ENCODE measurements around the gene PASK. TPM values are rescaled to one million over a fixed set of nuclear protein-coding genes. Genes with fewer than 3 reads are reported as not detected.

The PASK gene
- total and polyA plus RNA-seq, 3 donors from 2014 or later: 48.6 to 57.6 (median 54.0) TPM

DNA sequence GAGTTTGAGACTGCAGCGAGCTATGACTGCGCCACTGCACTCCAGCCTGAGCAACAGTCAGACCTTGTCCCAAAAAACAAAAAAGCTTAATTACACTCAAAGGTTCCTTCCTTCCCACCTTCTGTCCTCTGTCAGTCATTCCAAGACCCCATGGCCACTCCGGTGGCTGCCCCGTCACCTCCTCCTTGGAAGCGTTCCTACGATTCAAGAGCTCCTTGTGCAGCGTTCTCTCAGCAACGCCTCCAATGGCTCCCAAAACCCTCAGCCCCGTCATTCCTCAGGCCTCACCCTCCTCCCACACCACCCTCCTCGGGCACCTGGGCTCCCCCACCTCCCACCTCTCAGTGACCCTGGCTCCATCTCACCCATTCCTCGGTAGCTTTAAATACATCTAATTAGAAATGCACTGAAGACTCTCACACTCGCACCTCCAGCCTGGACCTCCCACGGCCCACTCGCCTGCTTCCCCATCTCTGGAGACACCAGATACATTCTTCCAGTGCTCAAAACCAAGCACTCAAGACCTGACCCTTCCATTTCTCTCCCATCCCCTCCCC, 8.0 kb downstream of the PASK start:
- Histone ChIP-seq H3K4me1 (peaks cover 12% of the 10 kb centered on the region), H3K9me3 (no peaks in the 10 kb centered on the region), H3K27ac (no peak overlapping the region), H3K27me3 (no peaks in the 10 kb centered on the region), H3K36me3 (ENCODE audit: low read depth, missing control alignments) (no peaks in the 10 kb centered on the region), H3K4me3 (no peak overlapping the region)
- no peak for DNase-seq
- WGBS, 2 donors: 95% methylated on average over 12 to 14 of the region's 14 CpGs
- no peak for TF ChIP-seq POLR2A (IDR thresholded peaks at IDR 0.05)
- TF ChIP-seq, protein P1, sequence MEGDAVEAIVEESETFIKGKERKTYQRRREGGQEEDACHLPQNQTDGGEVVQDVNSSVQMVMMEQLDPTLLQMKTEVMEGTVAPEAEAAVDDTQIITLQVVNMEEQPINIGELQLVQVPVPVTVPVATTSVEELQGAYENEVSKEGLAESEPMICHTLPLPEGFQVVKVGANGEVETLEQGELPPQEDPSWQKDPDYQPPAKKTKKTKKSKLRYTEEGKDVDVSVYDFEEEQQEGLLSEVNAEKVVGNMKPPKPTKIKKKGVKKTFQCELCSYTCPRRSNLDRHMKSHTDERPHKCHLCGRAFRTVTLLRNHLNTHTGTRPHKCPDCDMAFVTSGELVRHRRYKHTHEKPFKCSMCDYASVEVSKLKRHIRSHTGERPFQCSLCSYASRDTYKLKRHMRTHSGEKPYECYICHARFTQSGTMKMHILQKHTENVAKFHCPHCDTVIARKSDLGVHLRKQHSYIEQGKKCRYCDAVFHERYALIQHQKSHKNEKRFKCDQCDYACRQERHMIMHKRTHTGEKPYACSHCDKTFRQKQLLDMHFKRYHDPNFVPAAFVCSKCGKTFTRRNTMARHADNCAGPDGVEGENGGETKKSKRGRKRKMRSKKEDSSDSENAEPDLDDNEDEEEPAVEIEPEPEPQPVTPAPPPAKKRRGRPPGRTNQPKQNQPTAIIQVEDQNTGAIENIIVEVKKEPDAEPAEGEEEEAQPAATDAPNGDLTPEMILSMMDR (IDR thresholded peaks at IDR 0.05): no peak
- intact Hi-C loops (cut with DNase I; ENCODE audit: low total_unique reads): no loop called here

DNA sequence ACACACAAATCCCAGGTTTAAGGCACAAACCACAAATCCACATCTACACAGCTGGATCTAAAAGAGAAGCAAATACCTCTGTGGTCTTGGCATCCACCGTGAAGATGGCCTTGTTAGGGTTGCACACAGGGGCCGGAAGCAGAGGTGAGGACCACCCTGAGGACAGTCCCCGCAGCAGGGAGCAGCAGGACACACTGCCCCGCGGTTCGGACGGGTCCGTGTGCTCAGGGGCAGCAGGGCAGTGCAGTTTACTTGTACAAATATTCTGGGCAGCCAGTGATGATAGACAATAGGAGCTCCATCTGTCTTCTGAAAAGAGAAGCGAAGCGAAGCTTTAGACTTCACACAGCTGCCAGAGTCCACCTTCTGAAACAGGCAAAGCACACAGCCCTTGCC, 8.8 kb downstream of the PASK start:
- H3K9me3 ChIP-seq: no peaks in the 10 kb centered on the region
- H3K36me3 ChIP-seq (ENCODE audit: low read depth, missing control alignments): no peaks in the 10 kb centered on the region
- H3K4me3 ChIP-seq: no peak overlapping the region
- 92 to 94% methylated on average over 9 to 10 of the region's 10 CpGs for WGBS, 2 donors
- H3K27ac ChIP-seq: no peak overlapping the region
- no peaks in the 10 kb centered on the region for H3K27me3 ChIP-seq
- H3K4me1 ChIP-seq: peaks cover 21% of the 10 kb centered on the region
- DNase-seq: no peak
- no peak for TF ChIP-seq POLR2A (IDR thresholded peaks at IDR 0.05)
- intact Hi-C loops (cut with DNase I; ENCODE audit: low total_unique reads): no loop called here

DNA sequence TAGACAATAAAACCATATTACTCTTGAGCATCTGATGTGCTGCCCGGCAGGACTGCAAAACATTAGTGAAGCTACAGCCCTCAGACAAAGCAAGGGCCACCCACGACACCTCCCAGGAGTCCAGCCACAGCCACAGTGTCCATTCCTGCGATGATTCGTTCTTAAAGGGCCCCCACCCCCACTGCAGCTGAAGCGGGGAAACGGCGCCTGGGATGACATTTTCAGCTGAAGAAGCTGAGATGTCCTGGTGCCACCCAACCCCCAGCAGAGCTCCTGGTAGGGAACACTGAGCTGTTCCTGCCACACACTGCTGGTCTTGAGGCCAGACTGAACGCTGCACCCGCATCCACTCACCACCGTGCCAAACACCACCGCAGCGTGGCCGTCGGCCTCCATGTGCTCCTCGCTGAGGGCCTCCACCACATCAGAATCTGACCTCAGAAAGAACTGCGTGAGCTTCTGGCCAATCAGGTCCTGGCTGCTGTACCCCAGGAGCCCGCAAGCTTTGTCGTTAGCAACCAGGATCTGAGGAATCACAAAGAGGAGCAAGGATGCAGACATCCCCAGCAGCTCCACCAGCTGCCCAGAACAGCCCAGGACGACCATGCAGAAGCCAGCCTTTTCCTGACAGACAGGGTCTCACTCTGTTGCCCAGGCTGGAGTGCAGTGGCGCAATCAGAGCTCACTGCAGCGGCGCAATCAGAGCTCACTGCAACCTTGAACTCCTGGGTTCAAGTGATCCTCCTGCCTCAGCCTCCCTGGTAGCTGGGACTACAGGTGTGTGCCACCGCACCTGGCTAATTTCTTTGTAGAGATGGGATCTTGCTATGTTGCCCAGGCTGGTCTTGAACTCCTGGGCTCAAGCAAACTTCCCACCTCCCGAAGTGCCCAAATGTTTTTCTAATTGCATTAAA, 9.5 kb downstream of the PASK start:
- DNase-seq: no peak

GRCh38 chr2:241138471-241138870, 10.8 kb downstream of the PASK start:
- intact Hi-C loops (cut with DNase I; ENCODE audit: low total_unique reads): no loop called here
- no peaks in the 10 kb centered on the region for H3K27me3 ChIP-seq
- TF ChIP-seq, protein P1 (IDR thresholded peaks at IDR 0.05): no peak
- TF ChIP-seq POLR2A (IDR thresholded peaks at IDR 0.05): no peak
- DNase-seq: no peak
- H3K4me1 ChIP-seq: peaks cover 33% of the 10 kb centered on the region
- no peaks in the 10 kb centered on the region for H3K36me3 ChIP-seq (ENCODE audit: low read depth, missing control alignments)
- peak overlapping the region in 1 of 2 donors; percentile 47 for H3K27ac ChIP-seq
- 93 to 95% methylated on average over 9 to 16 of the region's 16 CpGs for WGBS, 2 donors
- no peaks in the 10 kb centered on the region for H3K9me3 ChIP-seq
- H3K4me3 ChIP-seq: no peak overlapping the region

More for the DNA sequence above, 9.5 kb downstream of the PASK start:
- Histone ChIP-seq H3K36me3 (ENCODE audit: low read depth, missing control alignments) (no peaks in the 10 kb centered on the region), H3K27me3 (no peaks in the 10 kb centered on the region), H3K4me1 (peaks cover 23% of the 10 kb centered on the region), H3K27ac (no peak overlapping the region), H3K9me3 (no peaks in the 10 kb centered on the region), H3K4me3 (no peak overlapping the region)
- TF ChIP-seq POLR2A (IDR thresholded peaks at IDR 0.05): no peak
- TF ChIP-seq, protein P1 (IDR thresholded peaks at IDR 0.05): no peak
- 90 to 91% methylated on average over 17 to 24 of the region's 24 CpGs for WGBS, 2 donors
- intact Hi-C loops (cut with DNase I; ENCODE audit: low total_unique reads): no loop called here

All from testis (tissue), 3 donors.